NOMO-1 treated with DMSO at 0.1 percent for 48 hours (cell line): Measurements from ENCODE around the gene IL4R.
"Not testable (repeated sequence)": the region's sequence is repeated elsewhere in the genome, so short reads cannot be mapped to it uniquely, and the experiment has no call there.

Experiments
- DNase-seq: peaks from one replicate; lab custom pipeline; 2025; ENCODE audit not compliant: unreplicated experiment; lab: John Stamatoyannopoulos, UW

IL4R gene

DNA sequence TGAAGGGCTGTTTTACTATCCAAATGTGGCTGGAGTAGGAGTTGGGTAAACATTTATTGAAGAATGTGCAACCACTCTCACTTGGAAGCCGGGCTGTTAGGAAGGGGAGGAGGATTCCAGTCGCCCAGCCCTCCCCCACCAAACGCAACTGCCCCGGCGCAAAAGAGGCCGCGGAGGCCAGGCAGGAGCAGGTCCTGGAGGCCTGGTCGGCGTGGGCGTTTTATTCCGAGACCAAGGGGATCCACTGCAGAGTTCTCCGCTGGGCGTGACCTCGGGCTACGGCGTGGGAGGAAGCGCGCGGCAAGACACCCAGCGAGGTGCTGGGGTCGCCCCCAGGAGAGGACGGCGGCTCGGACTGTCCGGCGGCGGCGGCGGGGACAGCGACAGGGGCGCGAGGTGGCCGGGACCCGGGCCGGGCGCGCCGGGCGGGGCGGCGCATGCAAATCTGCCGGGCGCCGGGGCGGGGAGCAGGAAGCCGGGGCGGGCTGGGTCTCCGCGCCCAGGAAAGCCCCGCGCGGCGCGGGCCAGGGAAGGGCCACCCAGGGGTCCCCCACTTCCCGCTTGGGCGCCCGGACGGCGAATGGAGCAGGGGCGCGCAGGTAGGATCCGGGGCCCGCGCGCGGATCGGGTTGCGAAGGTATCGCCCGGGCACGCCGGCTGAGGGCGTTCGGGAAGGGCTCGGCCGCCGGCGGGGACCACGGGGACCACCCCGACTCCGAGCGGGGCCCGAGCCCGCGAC, at the start of gene IL4R:
Gene IL4R, plus strand, starts transcription at position 553 of the 739 bp plus-strand sequence. CDS start 26,230 bp downstream, outside the sequence.
- peak; percentile 23 for DNase-seq

DNA sequence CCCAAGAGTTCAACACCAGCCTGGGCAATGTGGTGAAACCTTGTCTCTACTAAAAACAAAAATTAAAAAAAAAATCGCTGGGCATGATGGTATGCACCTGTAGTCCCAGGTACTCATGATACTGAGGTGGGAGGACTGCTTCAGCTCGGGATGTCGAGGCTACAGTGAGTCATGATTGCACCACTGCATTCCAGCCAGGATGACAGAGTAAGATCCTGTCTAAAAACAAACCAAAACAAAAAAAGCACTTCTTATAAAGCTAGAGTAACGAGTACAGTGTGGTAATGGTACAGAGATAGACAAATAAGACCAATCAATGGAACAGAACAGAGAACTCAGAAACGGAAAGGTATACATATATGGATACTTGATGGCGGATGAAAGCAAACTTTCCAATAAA, 49.6 kb upstream of the IL4R start:
- no peak for DNase-seq

- DNase-seq: no peak
These were observed 47.8 kb upstream of the IL4R start for GRCh38 chr16:27265982-27266381.

DNA sequence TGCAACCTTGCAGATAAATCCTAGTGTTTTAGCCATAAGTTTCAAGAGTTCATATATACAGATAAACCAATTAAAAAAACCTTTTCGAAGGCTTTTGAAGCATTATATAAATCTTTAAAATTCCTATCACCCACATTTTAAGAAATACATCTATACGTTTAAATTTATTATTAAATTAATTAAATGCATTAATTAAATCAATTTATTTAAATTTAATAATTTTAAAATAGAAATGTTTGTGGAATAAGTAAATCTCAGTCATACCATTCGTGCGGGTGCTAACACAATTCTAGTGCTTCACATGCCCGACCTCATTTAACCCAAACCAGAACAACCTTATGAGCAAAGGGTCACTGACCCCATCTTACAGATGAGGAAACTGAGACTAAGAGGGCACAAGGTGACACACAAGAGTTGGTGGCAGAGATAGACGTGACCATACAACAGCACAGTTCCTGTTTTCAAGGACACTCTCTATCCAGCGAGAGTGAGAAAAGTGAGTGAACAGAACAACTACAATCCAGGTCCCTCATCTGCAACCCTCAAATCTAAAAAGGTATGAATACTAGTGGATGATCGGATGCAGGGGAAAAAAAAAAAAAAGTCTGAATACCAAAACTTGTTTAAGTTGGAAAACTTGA, 46.6 kb upstream of the IL4R start:
- DNase-seq: peak; percentile 32

DNA sequence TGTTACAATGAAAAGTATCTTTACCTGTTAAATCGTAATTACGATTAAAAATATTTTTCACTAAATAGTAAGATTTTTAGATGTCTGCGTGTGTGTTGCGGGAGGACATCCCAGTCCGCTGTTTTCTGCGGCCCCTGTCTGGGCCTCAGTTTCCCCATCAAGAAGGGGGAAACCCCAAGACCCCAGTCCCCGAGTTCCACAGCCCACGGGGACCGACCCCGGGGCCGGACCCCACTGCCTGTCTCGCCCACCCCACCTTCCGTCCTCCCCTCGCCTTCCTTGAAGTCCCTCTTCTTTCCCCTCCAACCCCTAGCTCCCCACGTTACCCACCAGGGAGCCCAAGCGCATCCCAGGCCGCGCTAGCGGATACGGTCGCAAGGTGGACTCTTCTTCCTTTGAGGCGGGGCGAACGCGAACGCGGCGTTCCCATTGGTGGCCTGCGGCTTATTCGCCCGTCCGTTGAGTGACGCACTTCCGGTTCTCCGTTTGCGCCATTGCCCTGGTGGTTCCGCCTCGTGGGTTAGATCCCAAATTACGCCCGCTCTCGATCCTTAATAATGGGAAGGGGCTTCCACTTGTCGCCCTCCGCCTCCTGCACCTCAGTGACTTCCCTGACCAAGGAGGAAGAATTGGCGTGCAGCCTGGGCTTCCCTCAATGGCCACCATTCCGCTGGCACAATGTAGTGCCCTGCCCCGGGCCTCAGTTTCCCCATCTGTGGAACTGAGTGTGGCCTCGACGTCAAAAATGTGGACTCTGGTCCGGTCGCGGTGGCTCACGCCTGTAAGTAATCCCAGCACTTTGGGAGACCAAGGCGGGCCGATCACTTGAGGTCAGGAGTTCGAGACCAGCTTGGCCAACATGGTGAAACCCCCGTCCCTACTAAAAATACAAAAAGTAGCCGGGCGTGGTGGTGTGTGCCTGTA, 45.1 kb upstream of the IL4R start, which contains the start of gene NSMCE1:
Gene NSMCE1, minus strand, starts transcription at position 397 of the 924 bp plus-strand sequence. CDS start 11,202 bp downstream, outside the sequence.
- DNase-seq: peak; percentile 89

DNA sequence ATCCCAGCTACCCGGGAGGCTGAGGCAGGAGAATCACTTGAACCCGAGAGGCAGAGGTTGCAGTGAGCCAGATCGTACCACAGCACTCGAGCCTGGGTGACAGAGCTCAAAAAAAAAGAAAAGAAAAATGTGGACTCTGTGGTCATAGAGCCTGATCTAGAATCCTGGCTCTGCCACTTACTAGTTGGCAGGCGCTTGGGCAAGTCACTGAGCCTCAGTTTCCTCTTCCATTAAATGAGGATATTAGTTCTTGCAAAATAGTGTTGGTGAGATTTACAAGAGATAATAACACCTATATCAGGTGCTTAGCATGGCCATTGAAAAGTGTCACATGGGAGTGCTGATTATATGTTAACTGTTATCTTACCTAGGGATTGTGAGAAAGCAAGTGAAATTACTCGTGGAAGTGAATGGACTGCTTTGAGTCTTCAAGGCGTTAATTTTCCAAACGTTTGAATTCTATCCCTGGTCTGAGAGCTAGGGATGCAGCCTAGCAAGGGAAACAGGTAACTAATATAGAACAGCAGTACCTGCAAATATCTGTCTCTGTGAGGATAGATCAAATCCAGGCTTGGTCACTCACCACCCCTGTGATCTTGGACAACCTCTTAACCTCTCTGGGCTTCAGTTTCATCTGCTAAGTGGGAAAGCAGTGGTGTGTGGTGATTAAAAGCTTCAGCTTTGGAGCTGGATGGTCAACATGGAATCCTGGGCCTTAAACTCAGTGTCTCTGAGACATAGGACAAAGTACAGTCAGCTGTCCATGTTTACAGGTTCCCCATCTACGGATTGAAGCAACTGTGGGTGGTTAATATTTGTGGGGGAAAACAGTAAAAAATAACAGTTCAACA, 44.2 kb upstream of the IL4R start:
- DNase-seq: no peak

DNA sequence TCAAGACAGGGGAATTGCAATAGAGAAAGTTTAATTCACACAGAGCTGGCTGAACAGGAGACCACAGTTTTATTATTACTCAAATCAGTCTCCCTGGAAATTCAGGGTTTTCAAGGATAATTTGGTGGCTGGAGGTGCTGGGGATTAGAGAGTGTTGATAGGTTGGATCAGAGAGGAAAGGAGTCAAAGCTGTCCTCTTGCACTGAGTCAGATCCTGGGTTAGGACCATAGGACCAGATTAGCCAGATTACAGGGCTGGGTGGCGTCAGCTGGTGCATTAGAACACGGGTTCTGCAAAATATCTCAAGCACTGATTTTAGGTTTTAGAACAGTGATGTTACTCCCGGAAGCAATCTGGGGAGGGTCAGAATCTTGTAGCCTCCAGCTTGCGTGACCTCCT, 43.4 kb upstream of the IL4R start:
- DNase-seq: no peak

GRCh38 chr16:27272076-27272475, 41.7 kb upstream of the IL4R start:
- no peak for DNase-seq

- DNase-seq: not testable (repeated sequence)
These were observed 41.1 kb upstream of the IL4R start for GRCh38 chr16:27272697-27273096.

- no peak for DNase-seq
These were observed 40.5 kb upstream of the IL4R start for GRCh38 chr16:27273330-27273669.

DNA sequence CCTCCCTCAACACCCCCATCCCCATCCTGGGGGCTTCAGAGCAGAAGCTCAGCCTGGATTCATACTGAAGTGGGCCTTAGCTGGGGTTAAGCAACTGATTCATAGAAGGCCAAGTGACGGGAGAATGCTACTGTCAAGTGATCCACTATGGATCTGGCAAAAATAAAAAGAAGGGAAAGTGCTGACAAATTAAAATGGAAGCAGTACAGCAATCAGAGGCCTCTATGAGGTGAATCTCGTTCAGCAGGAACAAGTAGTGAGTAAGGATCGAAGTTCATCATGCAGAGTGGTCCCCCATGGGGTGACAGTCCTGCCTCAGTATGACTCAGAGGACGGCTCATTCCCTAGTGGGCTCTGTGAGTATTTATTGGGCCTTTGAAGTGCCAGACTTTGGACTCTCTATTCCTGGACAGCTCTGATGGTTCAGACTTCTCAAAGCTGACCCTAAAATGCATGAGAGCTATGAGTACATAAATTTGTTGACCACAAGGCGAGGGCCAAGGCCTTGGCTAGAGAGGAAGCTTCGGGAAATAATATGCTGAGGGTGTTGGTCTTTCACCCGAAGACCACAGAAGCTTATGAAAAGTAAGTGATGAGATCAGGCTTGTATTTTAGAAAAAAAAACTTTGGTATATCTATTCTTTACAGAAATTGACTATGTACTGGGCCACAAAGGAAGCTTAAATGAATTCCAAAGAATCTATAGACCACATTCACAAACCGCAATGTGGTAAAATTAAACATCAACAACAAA, 39.9 kb upstream of the IL4R start:
- DNase-seq: no peak

- DNase-seq: not testable (repeated sequence)
These were observed 39.3 kb upstream of the IL4R start for GRCh38 chr16:27274424-27274874.

- DNase-seq: peak; percentile 48
These were observed 38.4 kb upstream of the IL4R start for GRCh38 chr16:27275394-27275793.

GRCh38 chr16:27281243-27281642, 32.5 kb upstream of the IL4R start:
- DNase-seq: no peak

- no peak for DNase-seq
These were observed 28.7 kb upstream of the IL4R start for GRCh38 chr16:27284865-27285675.

DNA sequence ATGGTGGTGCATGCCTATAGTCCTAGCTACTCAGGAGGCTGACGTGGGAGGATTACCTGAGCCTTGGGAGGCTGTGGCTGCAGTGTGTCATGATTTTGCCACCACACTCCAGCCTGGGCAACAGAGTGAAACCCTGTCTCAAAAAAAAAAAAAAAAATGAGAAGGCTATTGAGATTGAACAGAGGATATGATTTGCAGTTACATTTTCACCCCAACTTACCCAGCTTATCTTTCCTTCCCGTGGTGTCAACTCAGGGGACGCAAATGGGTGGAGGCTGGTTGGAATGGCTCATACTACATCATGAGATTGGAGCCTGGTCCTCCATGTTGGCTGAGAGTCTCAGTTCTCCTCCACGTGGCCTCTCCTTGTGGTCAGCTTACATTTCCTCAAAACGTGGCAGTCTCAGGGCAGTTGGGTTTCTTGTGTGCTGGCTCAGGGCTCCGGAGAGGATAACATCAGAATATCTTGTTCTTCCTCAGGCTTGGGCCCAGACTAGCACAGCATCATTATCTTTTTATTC, 28.0 kb upstream of the IL4R start:
- peak; percentile 53 for DNase-seq

DNA sequence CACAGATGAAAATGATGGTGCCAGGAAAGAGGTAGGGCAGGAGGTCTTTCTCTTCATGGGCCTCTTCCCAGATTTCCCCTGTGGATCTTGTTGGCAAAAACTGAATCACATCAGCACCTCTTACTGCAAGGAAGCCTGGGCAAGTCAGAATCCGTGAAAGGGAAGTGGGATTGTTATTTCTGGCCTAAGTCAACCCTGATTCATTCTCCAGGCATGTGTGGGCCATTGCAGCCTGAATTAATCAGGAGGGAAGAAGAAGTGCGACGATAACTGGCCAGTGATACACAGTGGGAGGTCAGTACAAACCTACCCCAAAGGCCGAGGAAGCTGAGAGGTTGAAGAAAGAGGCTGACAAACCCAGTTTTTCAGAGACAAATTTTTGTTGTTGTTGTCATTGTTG, 27.3 kb upstream of the IL4R start:
- DNase-seq: peak; percentile 51

DNA sequence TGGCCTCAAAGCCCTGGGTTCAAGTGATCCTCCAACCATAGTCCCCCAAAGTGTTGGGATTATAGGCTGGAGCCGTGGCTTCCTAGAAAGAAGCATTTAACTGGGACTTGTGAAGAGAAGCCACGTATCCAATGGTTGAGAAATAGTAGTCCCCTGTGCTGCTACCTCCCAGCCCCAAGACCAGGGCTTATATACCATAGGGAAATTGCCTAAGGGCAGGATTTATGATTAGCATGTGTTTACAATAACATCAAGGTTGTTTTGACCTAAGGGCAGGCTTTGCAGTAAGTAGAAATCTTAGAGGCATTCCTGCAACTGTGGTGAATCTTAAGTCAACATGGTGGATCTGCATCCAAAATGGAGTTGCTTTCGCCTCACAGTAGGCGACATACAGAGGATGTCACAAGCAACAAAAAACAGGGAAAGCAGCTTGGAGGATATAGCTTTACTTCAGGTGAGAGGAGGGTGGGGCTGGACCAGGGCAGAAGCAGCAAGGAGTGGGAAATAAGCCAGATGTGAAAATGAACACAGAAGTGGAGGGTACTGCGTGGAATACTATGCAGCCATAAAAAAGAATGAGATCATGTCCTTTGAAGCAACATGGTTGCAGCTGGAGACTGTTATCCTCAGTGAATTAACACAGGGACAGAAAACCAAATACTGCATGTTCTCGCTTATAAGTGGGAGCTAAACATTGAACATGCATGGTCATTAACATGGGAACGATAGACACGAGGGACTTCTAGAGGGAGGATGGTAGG, 26.5 kb upstream of the IL4R start:
- DNase-seq: no peak
